Effector CD4-positive, alpha-beta T cell (primary cell): Measurements from ENCODE around the gene PIP5K1B.

Source experiments
- DNase-seq: peaks from one replicate; pipeline ENCODE4 v3.0.0-alpha.2; 2020

PIP5K1B gene

GRCh38 chr9:68869022-68869421, 164.0 kb downstream of the PIP5K1B start:
- DNase-seq: no peak

- DNase-seq: no peak
These were observed 165.0 kb downstream of the PIP5K1B start for GRCh38 chr9:68870086-68870485.

- no peak for DNase-seq
These were observed 166.2 kb downstream of the PIP5K1B start for GRCh38 chr9:68871236-68871635.

GRCh38 chr9:68872026-68872501, 167.0 kb downstream of the PIP5K1B start:
- no peak for DNase-seq

GRCh38 chr9:68873179-68873578, 168.1 kb downstream of the PIP5K1B start:
- no peak for DNase-seq

- no peak for DNase-seq
These were observed 171.2 kb downstream of the PIP5K1B start for GRCh38 chr9:68876273-68876672.

GRCh38 chr9:68876681-68877080, 171.6 kb downstream of the PIP5K1B start:
- DNase-seq: no peak

GRCh38 chr9:68877219-68877618, 172.2 kb downstream of the PIP5K1B start:
- DNase-seq: no peak

- no peak for DNase-seq
These were observed 173.4 kb downstream of the PIP5K1B start for GRCh38 chr9:68878450-68878849.

- no peak for DNase-seq
These were observed 178.2 kb downstream of the PIP5K1B start for GRCh38 chr9:68883224-68883623.

GRCh38 chr9:68887232-68887631, 182.2 kb downstream of the PIP5K1B start:
- no peak for DNase-seq

GRCh38 chr9:68894502-68894901, 189.5 kb downstream of the PIP5K1B start:
- DNase-seq: no peak

- DNase-seq: no peak
These were observed 190.9 kb downstream of the PIP5K1B start for GRCh38 chr9:68895741-68896478.

- no peak for DNase-seq
These were observed 191.4 kb downstream of the PIP5K1B start for GRCh38 chr9:68896486-68896885.

GRCh38 chr9:68897577-68898145, 192.6 kb downstream of the PIP5K1B start:
- no peak for DNase-seq

GRCh38 chr9:68898781-68899439, 193.9 kb downstream of the PIP5K1B start:
- no peak for DNase-seq

- DNase-seq: no peak
These were observed 199.4 kb downstream of the PIP5K1B start for GRCh38 chr9:68904454-68904853.

GRCh38 chr9:68905129-68905528, 200.1 kb downstream of the PIP5K1B start:
- no peak for DNase-seq

- DNase-seq: no peak
These were observed 202.9 kb downstream of the PIP5K1B start for GRCh38 chr9:68907910-68908309.

GRCh38 chr9:68912561-68912960, 207.5 kb downstream of the PIP5K1B start:
- DNase-seq: no peak

- DNase-seq: no peak
These were observed 208.0 kb downstream of the PIP5K1B start for GRCh38 chr9:68913054-68913453.

GRCh38 chr9:68914751-68915150, 209.7 kb downstream of the PIP5K1B start:
- DNase-seq: no peak

GRCh38 chr9:68919661-68920060, 214.6 kb downstream of the PIP5K1B start:
- no peak for DNase-seq

GRCh38 chr9:68920921-68921320, 215.9 kb downstream of the PIP5K1B start:
- DNase-seq: no peak
